GM19351 (cell line): ENCODE measurements around the gene EGR2.
A peak's percentile ranks its signal among the peaks of the same experiment; 100 is the strongest.

Experiments
- ATAC-seq: cut with Tn5 transposase; IDR thresholded peaks from one replicate; pipeline ENCODE4 v1.9.1; 2021; ENCODE audit warnings: mild to moderate bottlenecking, moderate library complexity; ENCODE audit not compliant: unreplicated experiment

The EGR2 gene

DNA sequence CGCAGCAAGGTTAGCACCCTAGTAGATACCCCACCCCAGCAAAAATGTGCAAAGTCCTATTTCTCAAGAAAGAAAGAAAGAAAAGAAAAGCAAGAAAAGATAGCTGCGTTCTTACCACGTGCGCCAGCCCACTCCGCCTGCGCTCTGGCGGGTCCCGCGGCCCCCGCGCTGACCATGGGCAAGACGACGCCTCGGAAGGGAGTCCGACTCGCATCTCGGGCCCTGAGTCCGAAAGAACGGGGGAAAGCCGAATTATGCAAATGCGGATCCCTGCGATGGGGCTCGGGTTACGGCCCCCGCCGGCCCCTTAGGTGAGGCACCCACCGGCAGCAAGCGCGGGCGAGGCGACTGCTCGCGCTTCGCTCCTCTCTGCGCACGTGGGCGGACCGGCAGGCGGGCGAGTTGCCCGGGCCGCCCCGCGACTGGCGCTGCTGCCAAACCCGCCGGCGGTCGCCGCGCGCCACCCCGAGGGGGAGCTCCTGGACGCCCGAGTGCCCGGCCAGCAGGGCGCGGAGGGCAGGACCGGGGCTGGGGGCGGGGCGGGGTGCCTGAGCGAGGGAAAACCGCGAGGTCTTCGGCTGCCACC is 2.4 kb upstream of the EGR2 start:
- ATAC-seq, result no peak

DNA sequence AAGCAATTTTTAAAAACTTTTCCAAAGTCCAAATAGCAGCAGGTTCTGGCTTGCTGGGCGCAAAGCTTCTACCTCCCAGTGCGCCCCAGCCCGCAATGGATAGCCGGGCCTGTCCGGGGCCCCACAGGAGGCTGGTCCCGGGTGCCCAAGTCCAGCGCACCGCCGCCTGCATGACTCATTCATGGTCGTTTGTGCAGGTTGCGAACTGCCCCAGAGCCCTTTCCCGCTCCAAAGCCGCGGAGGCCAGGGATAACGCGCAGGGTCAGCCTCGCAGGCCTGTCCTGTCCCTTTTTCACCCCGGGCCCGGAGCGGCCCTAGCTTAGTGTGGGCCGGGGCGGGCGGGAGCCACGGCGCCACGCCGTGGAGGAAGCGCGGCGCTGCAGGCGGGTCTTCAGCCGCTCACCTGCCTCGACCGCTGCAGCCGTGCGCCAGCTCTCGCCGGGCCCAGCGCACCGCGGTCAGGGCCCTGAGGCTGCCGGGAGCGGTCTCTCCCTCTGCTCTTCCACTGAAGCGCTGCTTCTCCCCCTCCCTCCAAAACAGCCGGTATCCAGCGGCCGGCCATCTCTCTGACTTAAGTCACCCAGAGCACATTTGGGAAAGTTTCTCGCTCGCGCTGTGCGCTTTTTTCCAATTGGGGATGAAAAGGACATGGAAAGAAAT is 1.7 kb upstream of the EGR2 start:
- peak; percentile 38 for ATAC-seq

DNA sequence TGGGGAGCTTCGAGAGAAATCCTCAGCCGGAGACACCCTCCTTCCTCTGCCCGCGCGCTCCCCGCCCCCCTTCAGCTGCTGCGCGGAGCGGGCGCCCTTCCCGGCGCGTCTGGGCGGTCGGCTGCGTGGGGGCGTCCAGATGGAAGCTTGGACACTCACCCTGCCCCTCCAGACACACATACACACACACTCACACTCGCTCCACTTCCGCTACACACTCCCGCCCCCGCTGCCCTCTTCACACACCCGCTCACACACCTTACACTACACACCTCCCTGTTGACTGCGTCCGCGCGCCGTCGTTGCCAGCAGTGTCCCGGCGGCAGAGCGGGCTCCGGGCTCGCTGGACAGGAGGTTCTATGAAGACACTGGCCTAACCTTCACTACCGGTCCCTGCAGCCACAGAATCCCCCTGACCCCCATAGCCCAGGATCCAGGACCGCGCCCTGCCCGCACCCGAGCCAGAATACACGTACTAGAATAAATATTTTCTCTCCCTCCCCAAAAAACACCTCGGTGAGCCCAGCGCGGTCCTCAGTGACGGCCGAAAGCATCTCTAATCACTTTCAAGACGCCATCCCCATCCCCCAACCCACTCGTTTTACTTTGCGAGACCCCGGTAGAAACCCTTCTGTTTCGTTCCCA is 1.1 kb upstream of the EGR2 start:
- peak; percentile 16 for ATAC-seq

DNA sequence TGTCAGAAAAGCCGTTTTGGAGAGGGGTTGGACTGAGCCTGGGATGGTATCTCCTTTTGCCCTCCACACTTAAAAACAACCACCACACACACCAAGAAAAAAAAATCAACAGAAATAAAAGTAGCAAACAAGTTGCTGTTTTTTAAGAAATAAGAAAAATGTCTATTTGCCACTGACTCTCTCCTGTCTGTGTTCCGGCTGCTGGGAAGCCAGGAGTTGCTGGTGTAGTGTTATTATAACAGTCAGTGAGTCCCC is 163 bp downstream of the EGR2 start:
- ATAC-seq, result no peak

DNA sequence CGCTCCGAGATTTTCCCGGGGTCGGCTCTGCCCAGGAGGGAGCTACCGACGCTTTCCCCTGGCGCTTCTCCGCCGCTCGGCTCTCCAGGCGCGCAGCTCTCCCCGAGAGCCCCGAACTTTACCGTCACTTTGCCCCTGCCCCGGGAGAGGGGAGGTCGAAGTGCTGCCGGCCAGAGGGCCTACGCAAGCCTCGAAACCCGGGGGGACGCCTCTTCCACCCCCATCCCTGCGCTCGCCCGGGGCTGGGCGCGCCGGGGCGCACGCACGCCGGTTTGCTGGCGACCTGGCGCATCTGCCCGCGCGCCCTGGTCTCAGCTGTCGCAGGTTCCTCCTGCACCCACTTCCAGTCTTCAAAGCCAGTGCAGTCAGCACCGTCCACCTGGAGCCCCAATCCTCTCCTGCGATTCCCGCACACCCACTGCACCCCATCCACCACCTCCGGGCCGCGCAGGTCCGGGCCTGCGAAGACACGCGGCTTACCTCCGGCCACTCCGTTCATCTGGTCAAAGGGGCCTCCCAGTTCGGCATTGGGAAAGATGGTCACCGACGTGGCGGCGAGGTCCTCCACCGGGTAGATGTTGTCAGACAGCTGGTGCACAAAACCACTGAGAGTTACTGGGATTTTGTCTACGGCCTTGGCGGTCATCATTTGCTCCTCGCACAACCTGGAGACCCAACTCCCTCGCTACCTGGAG is 638 bp downstream of the EGR2 start:
- no peak for ATAC-seq

DNA sequence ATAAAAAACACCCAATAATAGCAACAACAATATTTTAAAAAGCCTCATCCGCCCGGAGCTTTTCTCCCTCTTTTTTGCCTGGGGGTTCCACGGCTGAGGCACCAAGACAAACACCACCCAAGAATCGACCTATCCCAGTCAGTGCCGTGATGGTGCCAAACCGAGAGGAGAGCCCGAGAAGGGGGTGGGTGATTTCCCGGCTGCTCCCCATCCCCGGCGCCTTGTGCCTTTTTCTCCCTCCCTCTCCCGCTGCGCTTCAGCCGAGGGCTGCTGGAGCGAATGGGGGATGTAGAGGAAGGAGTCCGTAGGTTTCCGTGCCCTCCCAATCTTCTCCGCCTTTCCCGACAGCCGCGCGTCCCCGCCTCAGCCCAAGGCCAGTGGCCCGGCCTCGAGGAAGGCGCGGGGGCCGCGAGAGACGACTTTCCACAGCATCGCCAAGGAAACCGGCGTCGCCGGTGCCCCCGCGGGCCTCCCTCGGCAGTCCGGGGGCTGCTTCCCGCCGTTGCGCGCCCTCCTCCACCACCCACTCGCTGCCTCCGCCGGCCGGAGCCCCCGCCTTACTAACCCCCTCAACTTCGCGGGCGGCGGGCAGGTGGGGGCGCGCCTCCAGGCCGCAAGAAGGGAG is 1.3 kb downstream of the EGR2 start:
- no peak for ATAC-seq

DNA sequence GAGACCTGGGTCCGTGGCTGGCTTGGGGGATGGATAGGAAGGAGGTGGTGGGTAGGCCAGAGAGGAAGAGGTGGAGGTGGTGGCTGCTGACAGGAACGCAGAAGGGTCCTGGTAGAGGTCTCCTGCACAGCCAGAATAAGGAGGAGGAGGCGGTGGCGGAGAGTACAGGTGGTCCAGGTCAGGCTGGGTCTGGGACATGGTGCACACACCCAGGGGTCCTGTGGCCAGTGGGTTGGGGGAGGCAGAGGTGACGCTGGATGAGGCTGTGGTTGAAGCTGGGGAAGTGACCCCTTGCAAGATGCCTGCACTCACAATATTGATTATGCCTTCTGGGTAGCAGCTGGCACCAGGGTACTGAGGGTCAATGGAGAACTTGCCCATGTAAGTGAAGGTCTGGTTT is 2.2 kb downstream of the EGR2 start:
- no peak for ATAC-seq

DNA sequence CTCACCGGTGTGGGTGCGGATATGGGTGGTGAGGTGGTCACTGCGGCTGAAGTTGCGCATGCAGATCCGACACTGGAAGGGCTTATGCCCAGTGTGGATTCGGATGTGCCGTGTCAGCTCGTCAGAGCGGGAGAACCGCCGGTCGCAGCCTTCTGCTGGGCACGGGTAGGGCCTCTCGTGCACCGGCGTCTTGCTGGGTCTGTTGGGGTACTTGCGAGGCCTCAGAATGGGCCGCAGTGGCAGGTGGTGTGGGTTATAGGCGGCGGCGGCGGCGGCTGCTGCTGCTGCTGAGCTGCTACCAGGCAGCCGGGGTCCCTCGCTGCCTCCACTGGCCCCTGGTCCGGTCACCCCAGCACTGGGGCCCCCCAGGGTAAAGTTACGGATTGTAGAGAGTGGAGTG is 2.7 kb downstream of the EGR2 start:
- no peak for ATAC-seq

DNA sequence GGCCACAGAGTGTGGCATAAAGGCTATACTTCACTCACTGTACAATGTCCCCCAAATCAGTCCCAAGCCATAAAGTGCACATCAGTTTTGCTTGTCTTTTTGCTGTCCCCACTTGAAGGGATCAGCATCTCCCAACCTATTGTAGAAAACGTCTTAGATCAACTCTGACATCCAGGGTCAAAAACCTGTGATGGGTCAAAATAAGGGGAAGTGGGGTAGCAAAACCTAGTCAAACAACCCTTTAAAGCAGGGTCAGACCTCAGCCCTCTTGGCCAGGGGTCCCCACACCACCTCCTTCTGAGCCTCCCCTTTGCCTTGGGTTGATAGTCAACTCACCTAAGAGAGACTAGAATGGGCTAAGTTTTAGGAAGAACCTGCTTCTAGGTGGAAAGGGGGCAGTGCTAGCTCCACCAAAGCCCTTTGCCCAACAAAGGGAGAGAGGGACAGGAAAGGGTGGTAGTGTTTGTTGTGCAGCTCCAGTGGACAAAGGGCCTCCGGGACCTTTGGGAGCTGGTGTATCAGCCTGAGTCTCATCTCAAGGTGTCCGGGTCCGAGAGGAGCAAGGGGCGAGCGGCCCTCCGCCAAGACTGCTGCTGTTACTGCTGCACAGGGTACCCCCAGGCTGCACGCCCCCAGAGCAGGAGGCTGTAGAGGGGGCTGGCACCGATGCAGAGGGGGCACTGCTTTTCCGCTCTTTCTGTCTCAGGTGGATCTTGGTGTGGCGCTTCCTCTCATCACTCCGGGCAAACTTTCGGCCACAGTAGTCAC is 3.3 kb downstream of the EGR2 start:
- ATAC-seq, result no peak

DNA sequence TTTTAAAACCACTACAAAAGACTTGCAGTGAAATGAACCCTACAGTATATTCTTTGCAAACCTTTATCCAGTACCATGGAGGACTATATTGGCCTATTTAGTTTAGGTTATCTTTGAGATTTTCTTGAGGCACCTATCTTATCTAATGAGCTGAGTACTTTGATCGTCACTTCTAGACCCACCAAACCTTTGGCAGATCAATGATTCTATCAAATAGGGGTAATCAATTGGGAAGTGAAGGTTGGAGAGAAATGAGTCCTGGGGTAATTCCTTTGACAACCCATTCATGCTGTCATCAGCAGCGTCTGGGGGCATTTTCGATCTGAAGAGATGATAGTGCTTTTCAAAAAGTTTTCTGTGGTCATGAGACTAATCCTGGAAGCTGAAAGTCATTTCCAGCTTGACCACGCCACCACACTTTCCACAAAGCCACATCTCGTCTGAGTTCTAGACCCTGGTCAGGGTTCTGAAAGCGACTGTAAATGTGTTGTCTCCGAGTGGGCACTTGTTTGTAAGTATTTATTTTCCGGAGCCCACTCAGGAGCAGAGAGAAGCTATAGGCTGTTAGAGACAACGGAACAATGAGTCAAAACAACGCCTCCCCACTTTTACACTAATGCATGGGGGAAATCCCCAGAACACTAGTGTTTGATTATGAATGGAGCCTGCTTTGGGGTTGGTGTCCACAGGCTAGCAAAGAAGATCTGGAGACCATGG is 4.8 kb downstream of the EGR2 start:
- peak; percentile 55 for ATAC-seq

DNA sequence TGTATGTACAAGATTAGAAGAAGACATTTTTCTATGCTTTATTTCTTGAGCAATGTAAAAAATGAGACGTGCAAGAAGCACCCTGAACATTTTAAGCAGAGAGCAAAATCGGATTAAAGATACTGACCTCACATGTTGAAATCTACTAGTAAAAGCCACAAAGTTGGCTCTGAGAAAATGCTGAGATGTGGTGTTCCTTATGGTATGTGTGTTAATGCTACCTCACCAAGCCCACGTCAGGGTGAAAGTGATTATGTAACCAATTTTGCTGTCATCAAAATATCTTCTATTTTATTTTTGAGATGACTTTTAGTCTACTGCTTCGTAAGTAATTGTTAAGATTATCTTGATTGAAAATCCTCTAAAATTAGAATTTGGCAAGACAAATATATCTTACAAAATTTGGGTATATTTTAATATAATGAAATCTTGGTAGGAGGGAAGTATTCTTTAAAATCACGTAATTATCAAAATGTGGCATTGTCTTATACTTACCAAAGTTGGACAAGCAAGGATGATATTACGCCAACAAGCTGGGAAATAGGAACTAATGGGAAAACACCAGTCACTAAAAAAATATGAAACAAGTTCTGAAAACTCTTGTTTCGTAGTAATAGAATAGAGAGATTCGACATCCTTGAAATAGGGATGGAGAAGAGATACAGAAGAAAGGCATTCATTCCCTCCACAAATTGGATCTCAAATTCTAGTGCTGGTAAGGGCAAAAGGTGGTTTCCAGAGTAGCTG is 5.8 kb downstream of the EGR2 start:
- ATAC-seq, result no peak

DNA sequence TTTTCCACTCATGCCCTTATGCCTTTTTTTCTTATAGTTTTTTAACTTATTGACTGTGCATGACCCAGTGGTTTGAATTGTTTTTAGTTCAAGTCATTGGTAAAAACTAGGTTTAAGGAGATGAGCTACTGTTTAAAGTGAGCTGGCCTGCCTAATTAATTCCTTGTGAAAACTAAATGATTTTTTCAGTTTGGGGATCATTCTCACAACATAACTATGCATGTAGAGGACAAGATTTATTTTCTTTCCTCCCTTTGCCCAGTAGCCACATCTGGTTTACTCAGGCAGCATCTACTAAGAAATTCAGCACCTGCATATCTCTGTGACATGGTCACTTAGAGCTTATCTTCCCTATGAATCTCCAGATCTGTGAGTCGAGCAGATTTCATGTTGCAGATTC is 9.9 kb downstream of the EGR2 start:
- no peak for ATAC-seq

DNA sequence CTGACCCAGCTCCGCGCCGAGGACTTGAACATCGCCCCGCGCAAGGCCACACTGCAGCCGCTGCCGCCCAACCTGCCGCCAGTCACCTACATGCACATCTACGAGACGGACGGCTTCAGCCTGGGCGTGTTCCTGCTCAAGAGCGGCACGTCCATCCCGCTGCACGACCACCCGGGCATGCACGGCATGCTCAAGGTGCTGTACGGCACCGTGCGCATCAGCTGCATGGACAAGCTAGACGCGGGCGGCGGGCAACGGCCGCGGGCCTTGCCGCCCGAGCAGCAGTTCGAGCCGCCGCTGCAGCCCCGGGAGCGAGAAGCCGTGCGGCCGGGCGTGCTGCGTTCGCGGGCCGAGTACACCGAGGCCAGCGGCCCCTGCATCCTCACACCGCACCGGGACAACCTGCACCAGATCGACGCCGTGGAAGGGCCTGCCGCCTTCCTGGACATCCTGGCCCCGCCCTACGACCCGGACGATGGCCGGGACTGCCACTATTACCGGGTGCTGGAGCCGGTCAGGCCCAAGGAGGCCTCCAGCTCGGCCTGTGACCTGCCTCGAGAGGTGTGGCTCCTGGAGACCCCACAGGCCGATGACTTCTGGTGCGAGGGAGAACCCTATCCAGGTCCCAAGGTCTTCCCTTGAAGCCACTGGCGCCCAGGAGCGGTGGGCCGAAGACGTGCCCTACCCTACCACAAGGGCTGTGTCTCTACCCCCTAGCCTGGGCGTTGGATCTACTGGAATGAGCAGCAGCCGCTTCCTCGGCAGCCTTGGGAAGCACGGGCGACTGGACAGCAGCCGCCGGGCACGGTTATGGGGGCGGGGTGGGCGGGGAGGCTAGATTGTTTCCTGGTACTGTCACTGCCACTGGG is 10.7 kb downstream of the EGR2 start:
- peak; percentile 8 for ATAC-seq

DNA sequence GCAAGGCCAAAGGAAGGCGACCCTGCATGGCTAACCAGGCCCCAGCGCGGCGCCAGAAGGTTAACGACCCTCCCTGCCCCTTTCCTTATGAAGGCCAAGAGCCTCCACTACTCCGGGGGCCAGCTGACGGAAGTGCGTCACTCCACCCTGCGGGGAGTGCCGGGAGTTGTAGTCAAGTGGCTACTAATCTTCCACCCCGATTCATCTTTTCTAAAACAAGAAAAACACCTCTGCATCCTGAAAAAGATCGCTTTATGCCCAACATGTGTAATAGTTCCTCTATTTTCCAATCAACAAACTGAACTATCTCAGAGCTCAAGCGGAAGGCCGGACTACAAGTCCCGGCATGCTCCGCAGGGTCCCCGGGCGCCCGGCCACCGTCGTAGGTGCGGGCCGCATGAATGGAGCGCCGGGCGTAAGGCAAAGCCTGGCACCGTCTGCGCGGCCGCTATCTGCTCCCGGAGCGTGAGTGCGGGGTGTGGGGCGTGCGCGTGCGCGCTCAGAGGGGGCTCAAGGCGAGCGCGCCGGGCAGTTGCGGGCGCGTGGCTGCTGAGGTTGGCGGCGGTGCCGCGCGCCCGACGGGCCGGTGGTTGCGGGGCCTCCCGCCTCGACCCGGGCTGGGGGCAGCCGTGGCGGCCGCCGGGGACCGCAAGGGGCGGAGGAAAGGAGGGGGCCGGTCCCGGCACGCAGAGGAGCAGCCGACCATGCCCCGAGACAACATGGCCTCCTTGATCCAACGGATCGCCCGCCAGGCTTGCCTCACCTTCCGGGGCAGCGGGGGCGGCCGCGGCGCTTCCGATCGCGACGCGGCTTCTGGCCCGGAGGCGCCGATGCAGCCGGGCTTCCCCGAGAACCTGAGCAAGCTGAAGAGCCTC is 11.6 kb downstream of the EGR2 start, which contains the start of gene ADO:
Gene ADO (plus strand): TSS at position 365 of the 875 bp plus-strand sequence. CDS start 340 bp downstream, at position 705.
- peak; percentile 80 for ATAC-seq

DNA sequence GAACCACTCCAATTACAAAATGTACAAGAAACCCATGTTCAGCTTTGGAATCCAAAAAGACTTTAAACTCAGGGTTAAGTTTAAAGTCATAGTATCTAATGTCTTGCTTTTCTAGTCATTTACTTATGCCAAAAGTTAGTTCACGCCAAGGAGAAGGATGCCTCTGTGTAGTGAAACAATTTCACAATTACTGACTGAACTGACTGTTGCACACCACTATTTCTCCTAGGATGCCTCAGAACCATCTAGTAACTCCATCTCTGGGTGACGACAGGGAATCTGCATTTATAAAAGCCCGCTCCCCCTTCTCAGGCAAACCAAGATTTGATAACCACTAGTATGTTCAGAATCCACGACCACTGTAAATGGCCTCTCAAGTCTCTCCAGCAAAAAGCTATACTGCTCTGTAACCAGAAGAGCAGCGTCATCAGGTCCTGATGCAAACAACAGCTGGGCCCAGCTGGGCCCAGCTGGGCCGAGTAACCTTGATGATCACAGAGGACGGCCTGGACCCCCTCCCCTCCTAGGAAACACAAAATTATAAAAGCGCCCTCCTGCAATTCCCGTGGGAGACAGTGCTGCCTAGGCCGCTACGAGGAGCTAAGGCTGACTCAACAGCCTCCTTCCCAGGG is 12.3 kb downstream of the EGR2 start:
- no peak for ATAC-seq

DNA sequence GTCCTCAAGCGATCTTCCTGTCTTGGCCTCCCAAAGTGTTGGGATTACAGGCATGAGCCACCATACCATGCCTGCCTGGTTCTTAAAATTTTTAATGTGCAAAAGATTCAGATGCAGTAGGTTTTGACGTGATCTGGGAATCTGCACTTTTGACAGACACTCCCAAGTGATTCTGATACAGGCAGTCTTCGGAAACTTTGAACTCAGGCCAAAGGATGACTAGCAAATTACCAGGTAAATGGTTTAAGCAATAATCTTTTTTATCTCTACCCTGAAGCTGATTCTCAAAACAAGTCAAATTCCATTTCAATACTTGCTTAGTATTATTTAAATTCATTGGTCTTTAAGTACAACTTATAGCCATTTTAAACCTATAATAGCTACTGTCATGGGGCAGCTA is 14.3 kb downstream of the EGR2 start:
- no peak for ATAC-seq

DNA sequence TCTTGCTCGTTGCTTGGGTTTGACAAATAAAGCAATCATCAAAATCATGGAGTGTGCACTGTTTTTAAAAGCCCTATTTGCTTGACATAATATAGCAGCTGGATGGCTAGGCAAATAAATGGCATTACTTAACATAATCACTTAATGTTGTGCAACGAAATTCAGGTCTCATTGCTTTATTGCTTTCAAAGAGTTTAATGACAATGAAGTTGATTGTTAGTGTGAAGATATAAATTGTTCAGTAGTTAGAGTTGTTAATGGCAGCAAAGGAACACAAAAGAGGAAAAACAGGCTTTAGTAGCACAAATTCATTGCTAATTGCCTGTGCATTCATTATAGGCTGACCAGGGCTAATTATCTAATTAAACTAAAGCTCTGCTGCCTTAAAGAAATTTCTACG is 19.3 kb downstream of the EGR2 start:
- no peak for ATAC-seq
